Measurements from ENCODE around the gene CXCL3.

DNA sequence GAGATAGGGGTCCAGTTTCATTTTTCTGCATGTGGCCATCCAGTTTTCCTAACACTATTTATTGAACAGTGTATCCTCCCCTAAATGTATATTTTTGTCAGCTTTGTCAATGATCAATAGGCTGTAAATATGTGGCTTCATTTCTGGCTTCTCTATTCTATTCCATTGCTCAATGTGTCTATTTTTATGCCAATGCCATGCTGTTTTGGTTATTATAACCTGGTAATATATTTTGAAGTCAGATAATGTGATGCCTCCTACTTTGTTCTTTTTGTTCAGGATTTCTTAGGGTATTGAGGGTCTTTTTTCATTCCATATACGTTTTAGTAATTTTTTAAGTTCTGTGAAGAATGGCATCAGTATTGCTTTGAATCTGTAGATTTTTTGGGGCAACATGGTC, 8.7 kb upstream of the CXCL3 start:
- TF ChIP-seq, protein P1, sequence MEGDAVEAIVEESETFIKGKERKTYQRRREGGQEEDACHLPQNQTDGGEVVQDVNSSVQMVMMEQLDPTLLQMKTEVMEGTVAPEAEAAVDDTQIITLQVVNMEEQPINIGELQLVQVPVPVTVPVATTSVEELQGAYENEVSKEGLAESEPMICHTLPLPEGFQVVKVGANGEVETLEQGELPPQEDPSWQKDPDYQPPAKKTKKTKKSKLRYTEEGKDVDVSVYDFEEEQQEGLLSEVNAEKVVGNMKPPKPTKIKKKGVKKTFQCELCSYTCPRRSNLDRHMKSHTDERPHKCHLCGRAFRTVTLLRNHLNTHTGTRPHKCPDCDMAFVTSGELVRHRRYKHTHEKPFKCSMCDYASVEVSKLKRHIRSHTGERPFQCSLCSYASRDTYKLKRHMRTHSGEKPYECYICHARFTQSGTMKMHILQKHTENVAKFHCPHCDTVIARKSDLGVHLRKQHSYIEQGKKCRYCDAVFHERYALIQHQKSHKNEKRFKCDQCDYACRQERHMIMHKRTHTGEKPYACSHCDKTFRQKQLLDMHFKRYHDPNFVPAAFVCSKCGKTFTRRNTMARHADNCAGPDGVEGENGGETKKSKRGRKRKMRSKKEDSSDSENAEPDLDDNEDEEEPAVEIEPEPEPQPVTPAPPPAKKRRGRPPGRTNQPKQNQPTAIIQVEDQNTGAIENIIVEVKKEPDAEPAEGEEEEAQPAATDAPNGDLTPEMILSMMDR (IDR thresholded peaks at IDR 0.05; ENCODE audit: low read depth, low read length, poor library complexity, severe bottlenecking): no peak
- TF ChIP-seq EZH2phosphoT487 (IDR thresholded peaks at IDR 0.05; ENCODE audit: borderline replicate concordance, low read length): no peak

All from DOHH2 (cell line).